NAMALWA (cell line): ENCODE data around the gene TTLL10.

Experiments
- DNase-seq: peaks from one replicate; pipeline ENCODE4 v3.0.0-alpha.2; 2015; ENCODE audit warnings: low spot score

The TTLL10 gene

DNA sequence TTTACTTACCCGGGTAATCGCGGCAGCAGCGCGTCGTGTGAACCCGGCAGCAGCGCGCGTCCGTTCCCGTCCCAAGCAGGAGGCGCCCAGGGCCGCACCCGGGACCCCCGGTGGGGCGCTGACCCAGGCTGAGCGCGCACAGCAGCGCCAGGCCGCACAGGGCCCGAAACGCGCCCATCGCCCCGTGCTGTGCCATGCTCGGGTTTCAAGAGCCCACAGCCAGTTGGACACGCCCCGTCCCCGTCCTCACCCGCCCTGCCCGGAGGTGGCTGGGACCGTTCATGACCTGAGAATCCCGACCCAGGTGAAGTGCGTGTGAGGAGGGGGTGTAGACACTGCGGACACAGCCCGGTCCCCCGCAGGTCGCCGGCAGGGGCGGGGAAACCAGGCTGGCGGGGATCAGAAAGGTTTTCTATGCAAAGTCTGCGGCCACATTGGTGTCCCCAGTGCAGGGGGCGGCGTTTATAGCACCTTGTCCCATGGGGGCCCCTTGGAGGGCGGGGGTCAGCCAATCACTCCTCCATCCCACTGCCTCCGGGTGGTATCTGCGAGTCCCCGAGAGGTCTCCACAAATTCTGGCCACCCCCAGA is 32.8 kb downstream of the TTLL10 start, which contains the start of gene TNFRSF18:
TSS of gene TNFRSF18 (minus strand) at position 217 of the 590 bp plus-strand sequence. CDS start at position 196, 21 bp downstream.
- DNase-seq: no peak

GRCh38 chr1:1206966-1207531 is 33.4 kb downstream of the TTLL10 start:
- no peak for DNase-seq

DNA sequence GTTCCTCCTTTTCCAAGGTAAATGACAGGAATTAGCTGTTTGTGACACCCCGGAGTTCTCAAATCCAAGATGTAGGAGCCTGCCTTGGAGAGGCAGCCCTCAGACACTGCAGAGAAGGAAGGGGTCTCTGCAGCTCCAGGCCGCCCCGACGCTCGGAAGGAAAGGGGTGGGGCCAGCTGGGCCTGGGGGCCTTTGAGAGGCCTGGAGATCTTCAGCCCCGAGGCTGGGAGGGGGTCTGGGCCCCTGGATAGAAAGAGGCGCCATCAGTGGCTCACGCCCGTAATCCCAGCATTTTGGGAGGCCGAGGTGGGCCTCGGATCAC is 33.9 kb downstream of the TTLL10 start:
- no peak for DNase-seq

DNA sequence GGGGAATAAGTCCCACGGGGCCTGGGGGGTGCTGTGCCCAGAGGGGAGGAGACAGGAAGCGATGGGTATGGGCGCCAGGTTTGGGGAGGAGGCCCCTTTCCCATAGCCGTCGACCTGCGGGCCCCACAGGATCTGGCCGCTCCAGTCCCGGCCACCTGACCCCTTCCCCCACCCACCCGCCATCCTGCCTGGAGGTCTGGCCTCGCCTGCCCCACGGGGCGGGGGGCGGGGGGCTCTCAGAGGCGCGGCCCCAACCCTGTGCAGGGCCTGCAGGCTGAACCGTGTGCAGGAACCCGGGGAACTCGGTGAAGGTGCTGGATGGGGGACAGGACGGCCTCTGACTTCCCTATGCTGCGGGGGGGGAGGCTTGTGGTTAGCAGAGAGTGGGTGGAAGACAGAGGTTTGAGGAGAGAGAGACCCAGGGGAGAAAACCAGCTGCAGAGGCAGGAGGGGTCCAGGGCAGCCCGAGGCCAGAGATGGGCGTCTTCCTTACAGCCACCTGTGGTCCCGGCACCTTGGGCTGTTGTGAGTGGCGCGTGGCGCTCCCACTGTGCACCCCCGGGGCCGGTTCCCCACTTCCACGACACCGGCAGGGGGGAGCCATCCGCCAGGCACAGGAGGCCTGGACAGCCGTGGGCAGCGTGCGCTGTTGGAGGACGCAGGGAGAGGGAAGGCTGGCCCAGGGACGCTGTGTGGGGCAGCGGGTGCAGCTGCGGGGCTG is 35.2 kb downstream of the TTLL10 start:
- peak; percentile 56 for DNase-seq

GRCh38 chr1:1210726-1211540 is 37.3 kb downstream of the TTLL10 start:
- DNase-seq: no peak

DNA sequence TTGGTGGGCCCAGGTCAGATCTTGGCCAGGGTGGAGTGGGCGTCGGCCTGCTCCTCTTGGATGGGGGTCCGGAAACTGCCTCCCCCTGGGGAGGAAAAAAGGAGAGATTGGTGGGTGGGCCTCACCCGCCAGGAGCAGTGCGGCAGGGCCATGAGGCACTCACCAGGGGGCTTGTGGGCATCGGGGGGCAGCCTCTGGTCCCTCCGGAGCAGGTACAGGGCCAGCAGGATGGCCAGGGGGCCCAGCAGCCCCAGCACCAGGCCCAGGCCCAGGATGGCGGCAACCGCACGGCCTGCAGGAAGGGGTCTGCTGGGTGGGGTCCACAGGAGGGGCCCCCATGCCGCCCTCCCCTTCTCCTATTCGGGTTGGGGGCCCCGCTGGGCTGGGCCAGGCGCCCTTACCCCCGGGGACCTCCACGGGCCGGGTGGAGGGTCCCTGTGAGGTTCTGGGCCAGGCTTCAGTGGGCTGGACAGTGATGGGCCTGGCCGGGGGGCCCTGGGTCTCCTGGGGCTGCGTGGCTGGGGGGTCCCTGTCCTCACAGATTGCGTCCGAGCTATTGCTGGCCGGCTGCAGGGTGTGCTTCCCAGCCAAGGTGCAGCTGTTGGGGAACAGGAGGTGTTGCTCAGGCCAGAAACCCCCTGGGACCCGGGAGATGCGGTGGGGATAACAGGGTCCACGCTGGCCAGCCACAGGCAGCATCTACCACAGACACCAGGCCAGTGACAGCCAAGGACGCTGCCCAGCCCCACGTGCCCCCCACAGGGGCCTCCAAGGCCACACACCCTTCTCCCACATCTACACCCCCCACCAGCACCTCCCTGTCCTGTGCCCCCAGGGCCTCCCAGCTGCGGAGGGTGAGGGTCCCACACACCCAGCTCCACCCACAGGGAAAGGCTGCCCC is 38.1 kb downstream of the TTLL10 start:
- no peak for DNase-seq

DNA sequence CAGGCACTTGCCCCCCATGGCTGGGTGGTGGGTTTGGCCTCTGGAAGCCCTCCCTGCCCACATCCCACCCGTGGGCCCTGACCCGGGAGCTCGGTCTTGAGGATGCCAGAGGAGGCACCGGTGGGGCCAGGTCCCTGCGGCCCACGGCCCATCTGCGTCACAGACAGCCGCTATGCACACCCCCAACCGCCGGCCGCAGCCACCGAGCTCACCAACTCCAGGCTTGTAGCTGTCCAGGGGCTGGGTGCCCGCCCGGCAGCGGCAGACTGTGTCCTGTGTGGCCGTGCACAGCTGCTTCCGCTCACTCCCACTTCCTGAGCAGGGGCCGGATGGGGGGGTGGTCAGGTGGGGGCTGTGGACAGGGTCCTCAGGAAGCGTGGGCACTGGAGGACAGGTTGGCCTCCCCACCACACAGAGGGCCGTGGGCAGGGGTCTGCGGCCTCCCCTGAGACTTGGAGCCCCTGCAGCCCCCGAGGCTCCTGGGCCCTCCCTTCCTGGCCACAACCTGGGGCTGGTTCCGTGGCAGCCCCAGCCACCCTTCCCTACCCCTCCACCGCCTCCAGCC is 39.2 kb downstream of the TTLL10 start:
- DNase-seq: no peak

DNA sequence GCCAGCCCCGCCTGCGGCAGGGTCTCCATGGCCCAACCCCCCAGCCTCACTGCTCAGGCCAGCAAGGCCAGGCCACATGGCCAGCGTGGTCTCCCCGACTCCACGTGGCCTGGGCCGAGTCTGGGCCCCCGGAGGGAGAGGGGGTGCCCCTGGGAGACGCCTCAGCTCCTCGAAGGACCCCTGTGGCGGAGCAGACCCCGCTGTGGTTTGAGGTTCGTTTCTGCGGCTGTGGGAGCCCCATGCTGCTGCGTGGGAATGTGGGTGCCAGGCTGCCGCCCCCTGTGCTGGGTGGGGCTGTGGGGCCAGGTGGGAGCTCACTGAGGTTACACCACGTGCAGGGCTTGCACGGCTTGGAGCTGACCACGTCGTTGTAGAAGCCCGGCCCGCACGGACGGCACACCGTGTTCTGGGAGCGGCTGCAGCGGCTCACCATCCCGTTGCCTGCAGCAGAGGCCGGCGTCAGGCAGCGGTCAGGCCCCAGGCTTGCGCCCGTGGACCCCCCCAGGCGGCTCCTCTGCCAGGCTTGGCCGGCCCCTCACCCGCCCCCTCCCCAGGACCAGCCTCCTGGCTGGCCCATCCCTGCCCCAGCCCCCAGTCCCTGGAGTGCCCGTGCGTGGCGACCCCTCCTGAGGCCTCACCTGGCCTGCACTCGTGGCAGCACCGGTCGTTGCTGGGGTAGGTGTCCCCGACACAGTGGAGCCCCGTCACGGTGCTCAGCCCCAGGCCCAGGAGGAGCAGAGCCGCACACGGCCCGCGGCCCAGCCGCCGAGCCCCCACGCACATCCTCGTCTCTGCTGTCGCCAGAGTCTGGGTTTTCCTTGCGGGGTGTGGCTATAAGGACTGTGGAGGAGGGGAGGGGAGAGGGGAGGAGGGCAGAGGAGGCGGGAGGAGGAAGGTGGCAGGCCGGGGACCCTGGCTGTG is 39.9 kb downstream of the TTLL10 start, which contains the start of gene TNFRSF4:
TSS of gene TNFRSF4 (minus strand) at position 809 of the 921 bp plus-strand sequence. CDS start at position 783, 26 bp downstream.
- DNase-seq: no peak

GRCh38 chr1:1215080-1215676 is 41.5 kb downstream of the TTLL10 start:
- DNase-seq: no peak

DNA sequence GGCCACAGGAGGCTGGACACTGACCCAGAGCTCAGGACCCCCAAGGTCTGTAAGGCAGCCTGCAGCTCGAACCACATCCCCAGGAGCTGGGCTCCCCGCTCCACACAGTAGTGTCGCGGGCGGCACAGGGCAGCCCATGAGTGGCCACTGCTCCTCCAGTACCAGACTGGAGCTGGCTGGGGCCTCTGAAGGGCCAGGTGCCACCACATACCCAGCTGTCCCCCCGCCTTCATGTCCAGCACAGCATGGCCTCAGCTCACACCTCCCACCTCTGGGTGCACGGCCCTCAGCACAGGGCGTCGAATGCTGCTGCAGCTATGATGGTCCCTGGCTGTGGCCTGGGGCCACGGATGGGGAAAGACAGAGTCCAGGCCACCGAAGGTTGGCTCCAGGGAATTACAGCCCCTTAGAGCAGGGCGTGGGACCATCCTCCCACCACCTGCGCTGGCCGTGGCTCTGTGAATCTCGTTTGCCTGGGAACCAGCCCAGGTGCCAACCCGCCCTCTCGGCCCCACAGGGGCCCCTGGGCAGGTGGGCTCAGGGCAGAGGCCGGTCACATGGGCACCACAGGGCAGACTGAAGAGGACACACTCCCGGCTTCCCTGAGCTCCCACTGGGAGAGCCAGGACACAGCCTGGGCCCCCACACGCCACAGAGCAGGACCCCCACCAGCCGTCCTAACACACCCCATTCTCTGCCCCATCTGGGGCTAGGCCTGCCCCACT is 42.4 kb downstream of the TTLL10 start:
- DNase-seq: no peak

DNA sequence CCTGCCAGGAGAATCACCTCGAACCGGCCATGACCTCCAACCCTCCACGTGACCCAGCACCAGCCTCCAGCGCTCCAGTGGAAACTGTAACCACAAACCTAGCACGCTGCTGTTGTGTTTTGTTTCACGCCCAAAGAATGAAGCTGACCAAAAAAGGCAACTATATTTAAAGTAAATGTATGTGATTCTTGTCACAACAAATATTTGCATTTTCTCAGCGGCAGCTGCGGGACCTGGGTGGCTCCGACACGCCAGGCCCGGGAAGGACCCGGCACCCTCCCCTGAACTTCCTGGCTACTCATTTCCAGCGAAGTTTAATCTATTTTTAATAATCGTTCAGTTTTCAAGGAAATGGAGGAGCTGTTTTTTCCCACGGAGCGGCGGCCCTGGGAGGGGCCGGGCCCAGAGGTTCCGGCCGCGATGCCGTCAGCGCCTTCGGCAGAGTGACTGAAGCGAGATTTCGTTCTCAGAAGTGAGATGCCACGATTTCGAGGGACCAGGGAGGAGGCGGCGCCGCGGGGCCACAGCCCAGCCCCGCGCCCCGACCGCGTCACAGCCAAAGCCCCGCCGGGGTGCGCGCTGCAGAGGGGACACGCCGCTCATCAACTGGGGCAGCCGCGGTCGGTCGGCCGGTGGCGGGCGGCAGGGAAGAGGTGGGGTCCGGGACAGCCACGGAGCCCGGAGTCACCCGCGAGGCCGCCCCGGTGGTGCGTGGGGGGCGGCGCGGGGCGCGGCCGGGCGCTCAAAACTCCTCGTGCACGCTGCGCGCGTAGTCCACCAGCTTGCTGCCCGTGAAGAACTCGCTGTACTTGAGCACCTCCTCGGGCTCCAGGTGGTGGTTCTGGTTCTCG is 43.3 kb downstream of the TTLL10 start:
- DNase-seq: no peak

DNA sequence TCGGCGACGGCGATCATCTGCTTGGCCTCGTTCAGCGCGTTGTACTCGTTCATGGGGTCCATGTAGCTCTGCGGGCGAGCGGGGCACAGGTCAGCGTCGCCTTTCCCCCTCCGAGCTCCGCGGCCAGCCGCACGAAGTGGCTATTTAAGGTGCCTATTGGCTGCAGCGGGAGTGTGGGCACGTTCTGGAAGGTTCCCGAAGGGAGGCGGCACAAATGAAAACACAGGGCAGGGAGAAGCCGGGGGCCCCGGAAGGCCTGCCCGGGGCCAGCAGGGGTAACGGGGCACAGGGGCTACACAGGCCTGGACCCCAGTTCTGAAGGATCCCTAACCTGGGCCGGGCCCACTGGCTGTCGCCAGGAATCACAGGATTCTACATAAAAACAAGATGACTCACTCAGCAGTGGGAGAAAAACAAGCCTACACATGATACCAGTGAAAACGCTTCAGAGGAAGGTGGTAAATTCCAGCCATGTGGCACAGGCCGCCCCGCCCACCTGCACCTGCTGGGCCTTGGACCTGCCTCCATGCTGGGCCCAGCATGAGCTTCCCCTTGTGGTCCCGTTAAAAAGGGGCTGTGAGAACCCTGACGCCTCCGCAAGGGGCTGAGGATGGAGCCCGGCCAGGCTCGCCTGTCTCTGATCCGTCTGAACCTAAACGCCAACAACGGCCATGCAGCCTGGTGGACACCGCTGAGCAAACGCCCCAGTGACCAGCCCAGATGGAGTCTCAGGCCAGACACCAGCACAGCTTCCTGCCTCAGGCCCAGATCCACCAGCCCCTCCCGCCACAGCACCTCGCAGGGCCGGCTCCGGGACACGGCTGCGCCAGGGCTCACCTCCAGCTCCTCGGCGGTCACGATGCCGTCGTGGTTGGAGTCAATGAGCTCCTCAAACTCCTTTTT is 44.2 kb downstream of the TTLL10 start:
- DNase-seq: no peak

- DNase-seq: no peak
These were observed 45.0 kb downstream of the TTLL10 start for GRCh38 chr1:1218524-1219200.

DNA sequence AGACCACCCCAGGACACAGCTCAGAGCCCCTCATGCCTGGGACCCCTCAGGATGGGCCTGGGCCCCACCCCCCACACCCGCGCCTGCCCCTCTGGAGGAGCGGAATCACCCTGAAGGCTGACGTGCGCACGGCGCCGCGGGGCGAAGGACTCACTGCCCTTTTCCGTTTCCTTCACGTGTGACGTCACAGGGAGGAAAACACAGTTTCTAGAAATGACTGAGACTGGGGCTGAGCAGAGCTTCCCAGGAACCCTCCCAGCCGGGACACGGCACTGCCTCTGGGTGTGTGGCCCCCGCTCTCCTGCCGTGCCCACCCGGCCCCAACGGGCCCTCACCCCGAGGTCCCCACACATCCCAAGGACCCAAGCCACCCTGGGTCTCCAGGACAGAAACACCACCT is 45.7 kb downstream of the TTLL10 start:
- DNase-seq: no peak

DNA sequence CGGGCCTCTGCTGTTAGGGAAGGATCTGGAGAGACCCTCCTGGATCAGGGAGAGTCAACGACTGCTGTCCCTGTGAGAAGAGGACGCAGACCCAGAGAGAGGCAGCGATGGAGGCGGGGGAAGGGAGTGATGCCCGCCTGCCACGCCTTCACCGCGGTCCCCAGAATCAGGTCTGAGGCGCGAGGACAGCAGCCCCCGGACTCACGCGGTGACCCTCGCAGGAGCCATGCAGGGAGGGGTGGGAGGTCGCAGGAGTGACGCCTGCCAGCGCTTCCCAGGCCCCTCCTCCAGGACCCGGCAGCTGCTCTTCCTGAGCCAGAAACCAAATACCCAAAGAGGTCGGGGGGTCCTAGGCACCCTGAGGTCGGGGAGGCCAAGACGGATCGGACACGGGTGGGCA is 46.5 kb downstream of the TTLL10 start:
- no peak for DNase-seq

- no peak for DNase-seq
These were observed 48.4 kb downstream of the TTLL10 start for GRCh38 chr1:1221887-1222574.
